Activated CD4-positive, alpha-beta T cell treated with anti-CD3 and anti-CD28 coated beads for 24 hours (primary cell): Measurements from ENCODE around the gene HIVEP1.
A peak's percentile ranks its signal among the peaks of the same experiment; 100 is the strongest.

ENCODE experiments used
- DNase-seq, 2 donors: peaks; one replicate each; pipeline ENCODE4 v3.0.0-alpha.2; 2020; ENCODE audit warnings: low read depth in 2 of 2

The HIVEP1 gene

GRCh38 chr6:12012038-12012557, at the start of gene HIVEP1:
HIVEP1 (plus strand) TSS chr6:12012312; CDS start chr6:12015629, 3,317 bp downstream.
- peak in 1 of 2 donors; percentile 9 for DNase-seq

GRCh38 chr6:11963756-11964500, 48.2 kb upstream of the HIVEP1 start:
- DNase-seq, result no peak

- no peak for DNase-seq
Measured at GRCh38 chr6:11964729-11965335, 47.3 kb upstream of the HIVEP1 start.

GRCh38 chr6:11965499-11965898, 46.6 kb upstream of the HIVEP1 start:
- no peak for DNase-seq

- DNase-seq, result no peak
Measured at GRCh38 chr6:11968241-11968806, 43.8 kb upstream of the HIVEP1 start.

- no peak for DNase-seq
Measured at GRCh38 chr6:11969092-11969491, 43.0 kb upstream of the HIVEP1 start.

- no peak for DNase-seq
Measured at GRCh38 chr6:11970114-11970513, 42.0 kb upstream of the HIVEP1 start.

- DNase-seq, result no peak
Measured at GRCh38 chr6:11971154-11971553, 41.0 kb upstream of the HIVEP1 start.

GRCh38 chr6:11972270-11972669, 39.8 kb upstream of the HIVEP1 start:
- no peak for DNase-seq

GRCh38 chr6:11972806-11973205, 39.3 kb upstream of the HIVEP1 start:
- DNase-seq, result no peak

- no peak for DNase-seq
Measured at GRCh38 chr6:11973238-11973637, 38.9 kb upstream of the HIVEP1 start.

GRCh38 chr6:11974089-11974488, 38.0 kb upstream of the HIVEP1 start:
- DNase-seq, result no peak

GRCh38 chr6:11975353-11975977, 36.6 kb upstream of the HIVEP1 start:
- DNase-seq, result no peak

- DNase-seq, result no peak
Measured at GRCh38 chr6:11976489-11976888, 35.6 kb upstream of the HIVEP1 start.

- no peak for DNase-seq
Measured at GRCh38 chr6:11977193-11977592, 34.9 kb upstream of the HIVEP1 start.

- no peak for DNase-seq
Measured at GRCh38 chr6:11977738-11978137, 34.4 kb upstream of the HIVEP1 start.

GRCh38 chr6:11978169-11978987, 33.7 kb upstream of the HIVEP1 start:
- DNase-seq, result no peak

GRCh38 chr6:11979866-11980265, 32.2 kb upstream of the HIVEP1 start:
- no peak for DNase-seq

GRCh38 chr6:11983306-11983705, 28.8 kb upstream of the HIVEP1 start:
- no peak for DNase-seq

- no peak for DNase-seq
Measured at GRCh38 chr6:11987386-11987785, 24.7 kb upstream of the HIVEP1 start.

GRCh38 chr6:11989386-11989785, 22.7 kb upstream of the HIVEP1 start:
- no peak for DNase-seq

- DNase-seq, result no peak
Measured at GRCh38 chr6:11992086-11992485, 20.0 kb upstream of the HIVEP1 start.
